IPS DF 4.7 (cell line): ENCODE data around the gene LTF.

Source experiments
- DNase-seq: peaks from one replicate; pipeline ENCODE4 v3.0.0-alpha.2; 2013; ENCODE audit warnings: low spot score; ENCODE audit errors: extremely low read depth

The LTF gene

GRCh38 chr3:46469680-46470357 is 5.1 kb upstream of the LTF start:
- DNase-seq, result no peak

DNA sequence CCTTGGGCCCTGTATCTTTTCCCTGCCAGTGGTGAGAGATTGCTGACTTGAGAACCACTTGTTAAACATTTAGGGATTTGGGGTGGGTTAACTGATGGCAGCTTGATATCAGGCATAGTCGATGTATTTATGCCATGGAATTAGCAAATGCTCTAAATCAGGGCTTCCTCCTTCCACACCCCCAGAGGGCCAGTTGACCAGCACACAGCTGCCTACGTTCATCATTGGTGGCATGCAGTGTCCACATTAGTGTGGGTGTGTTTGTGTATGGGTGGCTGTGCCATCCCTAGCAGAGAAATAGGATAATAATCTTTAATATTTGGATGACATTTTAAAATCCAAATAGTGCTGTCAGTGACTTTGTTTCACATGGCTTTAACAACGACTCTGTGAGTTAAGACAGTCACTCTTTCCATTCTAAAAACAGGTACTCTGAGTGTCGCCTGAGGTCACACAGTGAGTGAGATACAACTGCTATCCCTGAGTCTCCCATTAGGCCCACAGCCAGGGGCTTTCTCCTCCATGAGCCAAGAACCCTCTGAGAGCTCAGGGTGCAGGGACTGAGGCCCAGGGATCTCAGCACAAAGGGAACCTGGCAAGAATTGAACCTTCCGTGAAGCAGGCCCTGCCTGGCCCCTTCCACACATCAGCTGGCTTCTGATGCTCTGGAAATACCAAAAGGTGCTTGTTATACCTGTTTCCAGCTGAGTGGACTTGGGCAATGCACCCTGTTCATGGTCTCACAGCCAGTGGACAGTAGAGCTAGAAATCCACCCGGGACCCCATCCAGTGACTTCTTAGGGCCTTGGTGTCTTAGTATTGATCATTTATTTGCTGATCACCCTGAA is 4.3 kb upstream of the LTF start:
- no peak for DNase-seq

DNA sequence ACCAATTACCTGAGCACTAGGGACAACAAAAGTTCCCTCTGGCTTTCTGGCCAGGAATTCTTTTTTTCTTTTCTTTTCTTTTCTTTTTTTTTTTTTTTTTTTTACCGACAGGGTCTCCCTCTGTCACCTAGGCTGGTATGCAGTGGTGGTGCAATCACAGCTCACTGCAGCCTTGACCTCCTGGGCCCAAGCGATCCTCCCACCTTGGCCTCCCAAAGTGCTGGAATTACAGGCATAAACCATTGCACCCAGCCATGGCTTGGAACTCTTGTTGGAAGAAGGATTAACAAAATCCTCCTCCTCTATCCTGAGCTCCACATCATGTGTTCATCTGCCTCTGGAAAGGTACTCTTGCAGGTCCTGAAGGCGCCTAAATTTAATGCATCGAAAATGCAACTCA is 2.9 kb upstream of the LTF start:
- DNase-seq, result no peak

DNA sequence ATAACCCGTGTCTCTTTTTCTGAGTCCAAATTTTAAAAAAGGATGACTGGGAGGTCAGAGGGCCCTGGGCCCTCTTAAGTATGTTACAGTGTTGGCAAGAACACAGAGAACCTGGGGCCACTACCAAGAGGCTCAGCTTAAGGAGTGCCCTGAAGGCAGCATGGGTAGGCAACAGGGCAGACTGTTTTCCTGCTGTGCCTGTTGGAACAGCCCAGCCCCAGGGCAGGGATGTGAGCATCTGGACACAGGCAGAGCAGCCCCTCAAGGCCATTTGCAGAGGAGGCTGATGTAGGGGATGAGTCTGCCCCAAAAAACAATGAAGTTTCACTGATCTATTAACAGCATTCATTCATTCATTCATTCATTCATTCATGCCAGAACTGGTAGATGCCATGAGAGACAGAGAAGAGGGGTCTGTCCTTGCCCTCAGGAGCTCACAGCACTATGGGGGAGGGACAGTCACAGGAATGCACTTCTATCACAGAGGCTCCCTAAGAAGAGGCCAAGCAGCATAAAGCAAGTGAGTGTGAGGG is 2.2 kb upstream of the LTF start:
- DNase-seq, result no peak

GRCh38 chr3:46466273-46466672 is 1.6 kb upstream of the LTF start:
- DNase-seq, result no peak

GRCh38 chr3:46465196-46465520 is 453 bp upstream of the LTF start:
- DNase-seq, result no peak

- no peak for DNase-seq
Measured at GRCh38 chr3:46463868-46464241, 850 bp downstream of the LTF start.

GRCh38 chr3:46463120-46463867 is 1.4 kb downstream of the LTF start:
- DNase-seq, result no peak

- DNase-seq, result no peak
Measured at GRCh38 chr3:46462511-46462910, 2.2 kb downstream of the LTF start.

DNA sequence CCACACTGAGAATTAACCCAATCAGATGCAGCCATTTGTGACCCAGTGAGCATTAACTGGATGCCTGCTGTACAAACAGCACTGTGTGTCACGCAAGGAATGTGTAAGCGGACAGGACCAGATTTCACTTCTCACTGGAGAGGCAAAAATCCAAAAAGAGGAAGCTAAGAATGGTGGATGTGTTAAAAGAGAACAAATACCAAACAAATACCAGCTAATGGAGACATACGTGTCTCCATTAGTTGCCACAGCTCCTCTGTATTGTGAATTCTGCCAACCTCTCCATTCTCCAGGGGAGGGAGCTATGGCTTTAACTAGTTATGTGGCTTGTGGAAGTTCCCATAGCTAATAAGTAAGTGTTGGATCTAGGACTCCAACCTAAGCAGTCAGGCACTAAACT is 2.6 kb downstream of the LTF start:
- DNase-seq, result no peak

DNA sequence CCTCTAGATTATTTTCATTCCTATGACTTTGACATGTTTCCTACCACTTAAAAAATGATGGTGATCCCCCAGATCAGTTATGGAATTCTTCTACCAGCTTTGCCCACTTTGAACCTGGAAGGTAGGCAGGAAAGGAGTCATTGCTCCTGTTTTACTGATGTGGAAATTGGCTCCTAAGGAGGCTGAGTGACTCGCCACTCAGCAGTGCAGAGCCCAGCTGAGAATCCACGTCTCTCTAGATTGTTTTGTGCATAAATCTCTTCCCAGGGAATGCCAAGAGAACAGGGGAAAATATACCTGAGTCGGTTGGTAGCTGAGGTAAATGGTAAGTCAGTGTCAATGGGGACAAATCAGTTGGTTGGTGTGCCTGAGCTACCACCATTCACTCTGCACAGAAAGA is 4.7 kb downstream of the LTF start:
- DNase-seq, result no peak

- no peak for DNase-seq
Measured at GRCh38 chr3:46456118-46456517, 8.6 kb downstream of the LTF start.

DNA sequence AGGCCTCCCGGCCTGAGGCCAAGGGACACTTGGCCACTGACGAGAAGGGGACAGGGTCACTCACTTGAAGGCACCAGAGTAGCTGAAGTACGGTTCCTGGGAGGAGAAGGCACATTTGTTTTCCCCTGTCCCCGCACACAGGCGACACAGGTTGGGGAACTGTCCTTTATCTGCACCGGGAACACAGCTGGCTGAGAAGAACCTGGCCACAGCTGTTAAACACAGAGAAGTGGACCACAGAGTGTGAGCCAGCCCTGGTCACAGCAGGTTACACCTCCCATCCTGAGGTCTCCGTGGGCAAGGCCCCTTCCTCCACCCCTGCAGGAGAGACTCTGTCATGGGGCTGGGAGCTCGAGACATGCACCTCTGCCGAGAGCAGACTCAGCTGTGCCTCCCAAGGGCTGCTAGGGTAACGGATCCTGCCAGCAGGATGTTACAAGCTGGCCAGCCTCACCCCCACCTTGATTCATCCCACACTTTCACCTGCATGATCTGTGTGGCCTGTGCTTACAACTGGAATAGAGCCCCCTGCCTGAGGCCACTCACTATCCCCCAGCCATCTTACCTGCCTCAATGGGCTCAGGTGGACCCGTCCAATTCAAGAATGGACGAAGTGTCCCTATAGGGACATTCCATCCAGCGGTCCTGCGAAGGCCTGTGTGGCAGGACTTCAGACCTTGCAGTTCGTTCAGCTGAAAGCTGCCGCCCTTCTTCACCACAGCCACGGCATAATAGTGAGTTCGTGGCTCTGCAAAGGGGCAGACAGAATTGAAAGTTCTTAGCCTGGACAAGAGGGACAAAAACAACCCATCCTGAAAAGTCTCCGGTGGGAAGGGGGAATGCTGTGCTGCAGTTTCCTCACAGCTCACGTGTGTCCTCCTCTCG is 9.2 kb downstream of the LTF start:
- no peak for DNase-seq

GRCh38 chr3:46454606-46455005 is 10.1 kb downstream of the LTF start:
- DNase-seq, result no peak

DNA sequence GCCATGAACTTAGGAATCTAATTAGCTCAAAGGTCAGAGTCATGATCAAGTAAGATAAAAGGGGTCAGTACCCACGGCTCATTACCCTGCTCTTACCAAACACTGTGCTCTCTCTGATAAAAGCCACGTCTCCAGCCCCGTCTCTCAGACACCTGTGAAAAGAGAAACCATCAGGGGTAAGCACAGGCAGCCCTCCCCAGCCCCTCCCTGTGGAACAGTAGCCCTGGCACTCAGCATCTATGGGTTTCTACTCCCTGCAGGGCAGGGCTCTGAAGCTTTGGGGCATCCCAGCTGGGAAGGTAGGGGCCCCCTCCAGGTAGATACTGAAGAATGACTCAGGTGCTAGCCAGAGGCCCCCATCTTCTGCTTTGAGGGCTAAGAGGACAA is 10.5 kb downstream of the LTF start:
- DNase-seq, result no peak

DNA sequence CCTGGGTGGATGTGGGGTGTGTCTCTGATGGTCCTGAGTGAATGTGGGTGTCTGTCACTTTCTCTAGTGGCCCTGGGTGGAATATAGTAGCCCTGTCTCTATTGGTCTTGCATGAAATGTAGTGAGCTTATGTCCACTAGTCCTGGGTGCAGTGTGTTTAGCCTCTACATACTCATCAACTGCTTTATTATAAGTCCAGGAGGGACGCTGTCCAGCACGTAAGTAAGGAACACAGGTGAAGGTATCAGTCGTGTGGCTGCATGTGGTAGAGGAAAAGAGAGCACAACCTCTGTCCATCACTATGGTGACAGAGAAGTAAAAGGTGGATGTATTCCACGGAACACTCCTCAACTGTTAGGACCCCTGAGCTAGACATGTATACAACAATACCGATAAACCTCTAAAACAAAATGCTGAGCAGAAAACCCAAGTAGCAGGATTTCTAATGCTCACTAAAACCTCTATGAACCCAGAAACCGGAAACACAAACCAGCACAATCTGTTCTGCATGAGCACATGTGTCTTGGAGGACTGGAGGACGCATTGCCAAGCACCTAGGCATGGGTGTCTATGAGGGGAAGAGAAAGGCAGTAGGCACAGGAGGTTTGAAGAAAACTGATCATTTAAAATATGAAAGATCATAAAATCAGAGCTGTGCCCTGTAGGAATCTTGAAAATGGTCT is 11.0 kb downstream of the LTF start:
- DNase-seq, result no peak

GRCh38 chr3:46449755-46450552 is 14.8 kb downstream of the LTF start:
- no peak for DNase-seq

DNA sequence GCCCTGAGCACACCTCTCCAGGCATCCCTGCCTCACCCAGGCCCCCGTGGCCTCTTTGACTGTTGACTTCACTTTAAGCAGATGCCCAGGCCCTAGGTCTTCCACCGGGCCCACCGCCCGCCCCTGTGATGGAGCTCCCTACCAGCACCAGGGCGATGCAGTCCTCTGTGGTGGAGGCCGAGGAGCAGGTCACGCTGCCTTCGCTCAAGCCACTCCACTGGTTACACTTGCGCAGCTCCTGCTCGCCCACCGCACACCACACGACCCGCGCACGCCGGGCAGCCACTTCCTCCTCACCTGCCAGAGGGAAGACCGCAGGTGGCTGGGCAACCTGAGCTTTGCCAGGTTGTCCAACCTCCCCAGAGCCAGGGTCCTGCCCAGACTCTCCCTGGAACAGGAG is 16.0 kb downstream of the LTF start:
- no peak for DNase-seq

DNA sequence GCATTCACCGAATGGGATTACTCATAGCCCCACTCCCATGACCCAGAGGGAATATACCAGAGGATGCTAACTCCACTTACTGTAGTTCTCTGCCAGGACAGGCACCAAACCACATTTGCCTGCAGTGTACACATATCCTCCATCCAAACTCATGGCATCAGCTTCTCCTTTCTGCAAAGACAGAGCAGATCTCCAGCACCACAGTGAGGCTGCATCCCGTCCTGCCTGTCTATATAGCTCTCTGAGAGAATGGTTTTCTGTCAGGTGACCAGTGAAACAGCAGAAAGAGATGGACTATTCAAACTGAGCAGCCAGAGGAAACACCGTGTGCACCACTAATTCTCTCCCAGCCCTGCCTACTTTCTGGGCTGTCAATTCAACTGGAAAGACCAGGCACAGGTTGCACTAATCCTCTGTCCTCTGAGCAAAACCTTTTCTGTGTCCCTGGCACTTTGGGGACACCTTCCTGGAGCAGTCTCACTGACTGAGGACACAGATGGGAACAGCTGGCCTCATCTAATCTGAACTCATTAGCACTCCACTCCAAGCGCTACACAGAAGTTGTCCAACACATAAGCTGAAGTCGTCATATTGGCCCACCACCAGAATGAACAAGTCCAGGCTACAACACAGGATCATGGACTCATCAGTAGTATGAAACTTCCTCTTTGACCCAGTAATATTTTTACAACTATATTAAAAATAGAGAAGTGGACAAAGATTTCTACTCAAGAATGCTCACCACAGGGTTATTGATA is 17.3 kb downstream of the LTF start:
- no peak for DNase-seq
